H9 (cell line): ENCODE data around the gene SEMA3F. TPM values are rescaled to one million over a fixed set of nuclear protein-coding genes. Genes with fewer than 3 reads are reported as not detected.

Experiments used
- DNase-seq: peaks from one replicate; pipeline ENCODE4 v3.0.0-alpha.2; 2017
- H2AFZ ChIP-seq: one replicate; pipeline ENCODE4 v1.6.1; 2013; ENCODE audit warnings: mild to moderate bottlenecking, low read length, control low read depth, moderate library complexity
- H2AK5ac ChIP-seq: 2 replicates; pipeline ENCODE4 v1.6.1; 2013; ENCODE audit warnings: low read length, control low read depth, mixed read lengths; ENCODE audit not compliant: insufficient read length
- H2BK120ac ChIP-seq: one replicate; pipeline ENCODE4 v1.6.1; 2013; ENCODE audit warnings: low read depth, mild to moderate bottlenecking, low read length, control low read depth, inconsistent platforms; ENCODE audit not compliant: poor library complexity, severe bottlenecking
- H2BK12ac ChIP-seq: 2 replicates; pipeline ENCODE4 v1.6.1; 2013; ENCODE audit warnings: low read length, control low read depth, mixed read lengths, low read depth; ENCODE audit not compliant: insufficient read length
- H2BK15ac ChIP-seq: 2 replicates; pipeline ENCODE4 v1.6.1; 2013; ENCODE audit warnings: low read depth, low read length, control low read depth
- H2BK20ac ChIP-seq: one replicate; pipeline ENCODE4 v1.6.1; 2013; ENCODE audit warnings: low read depth, mild to moderate bottlenecking, low read length, control low read depth, inconsistent platforms; ENCODE audit not compliant: poor library complexity, severe bottlenecking
- H2BK5ac ChIP-seq: 2 replicates; pipeline ENCODE4 v1.6.1; 2013; ENCODE audit warnings: low read length, control low read depth, mixed read lengths; ENCODE audit not compliant: insufficient read length
- H3K14ac ChIP-seq: 2 replicates; pipeline ENCODE4 v1.6.1; 2013; ENCODE audit warnings: low read length, control low read depth; ENCODE audit not compliant: insufficient read depth
- H3K18ac ChIP-seq: 2 replicates; pipeline ENCODE4 v1.6.1; 2013; ENCODE audit warnings: low read depth, mild to moderate bottlenecking, mixed read lengths, low read length, control low read depth; ENCODE audit not compliant: insufficient read length
- H3K23ac ChIP-seq: 2 replicates; pipeline ENCODE4 v1.6.1; 2013; ENCODE audit warnings: low read length, control low read depth, mixed read lengths, low read depth; ENCODE audit not compliant: insufficient read length
- H3K23me2 ChIP-seq: 2 replicates; pipeline ENCODE4 v1.6.1; 2013; ENCODE audit warnings: low read depth, mild to moderate bottlenecking, mixed read lengths, low read length, control low read depth; ENCODE audit not compliant: insufficient read length, poor library complexity, severe bottlenecking
- H3K27ac ChIP-seq: 2 replicates; pipeline ENCODE4 v1.5.1; 2013; ENCODE audit warnings: low read length, control low read depth, mixed read lengths, low read depth; ENCODE audit not compliant: insufficient read length
- H3K27me3 ChIP-seq: 2 replicates; pipeline ENCODE4 v1.6.1; 2013; ENCODE audit warnings: low read length, control low read depth, inconsistent platforms; ENCODE audit not compliant: insufficient read depth
- H3K4ac ChIP-seq: 2 replicates; pipeline ENCODE4 v1.6.1; 2013; ENCODE audit warnings: low read depth, mild to moderate bottlenecking, control low read depth, inconsistent platforms, low read length, moderate library complexity
- H3K4me1 ChIP-seq: 2 replicates; pipeline ENCODE4 v1.6.1; 2013; ENCODE audit warnings: low read length, control low read depth, inconsistent platforms; ENCODE audit not compliant: insufficient read depth
- H3K4me2 ChIP-seq: 2 replicates; pipeline ENCODE4 v1.6.1; 2013; ENCODE audit warnings: low read length, control low read depth, mixed read lengths; ENCODE audit not compliant: insufficient read length, insufficient read depth
- H3K56ac ChIP-seq: 2 replicates; pipeline ENCODE4 v1.6.1; 2013; ENCODE audit warnings: low read depth, mild to moderate bottlenecking, mixed read lengths, low read length, control low read depth; ENCODE audit not compliant: insufficient read length
- H3K79me1 ChIP-seq: 2 replicates; pipeline ENCODE4 v1.6.1; 2013; ENCODE audit warnings: low read depth, mild to moderate bottlenecking, moderate library complexity, low read length, control low read depth, inconsistent platforms; ENCODE audit not compliant: insufficient read depth, poor library complexity, severe bottlenecking
- H3K79me2 ChIP-seq: 2 replicates; pipeline ENCODE4 v1.6.1; 2013; ENCODE audit warnings: low read length, control low read depth, inconsistent platforms; ENCODE audit not compliant: insufficient read depth
- H3K9ac ChIP-seq: 2 replicates; pipeline ENCODE4 v1.6.1; 2013; ENCODE audit warnings: low read length, control low read depth, mixed read lengths; ENCODE audit not compliant: insufficient read length; ENCODE audit errors: extremely low read depth
- H3K9me3 ChIP-seq: one replicate; pipeline ENCODE4 v1.6.1; 2013; ENCODE audit warnings: low read depth, low read length, inconsistent platforms; ENCODE audit not compliant: control insufficient read depth
- H3T11ph ChIP-seq: one replicate; pipeline ENCODE4 v1.6.1; 2013; ENCODE audit warnings: mild to moderate bottlenecking, low read length, control low read depth, inconsistent platforms
- H4K20me1 ChIP-seq: one replicate; pipeline ENCODE4 v1.6.1; 2013; ENCODE audit not compliant: control insufficient read depth, insufficient read length, insufficient read depth
- H4K5ac ChIP-seq: 2 replicates; pipeline ENCODE4 v1.6.1; 2013; ENCODE audit warnings: low read depth, mild to moderate bottlenecking, mixed read lengths, low read length, control low read depth; ENCODE audit not compliant: insufficient read length
- H4K8ac ChIP-seq: replicated peaks from 2 replicates; pipeline ENCODE4 v1.6.1; 2013; ENCODE audit warnings: low read length, control low read depth, mixed read lengths, low read depth; ENCODE audit not compliant: insufficient read length
- H4K91ac ChIP-seq: 2 replicates; pipeline ENCODE4 v1.6.1; 2013; ENCODE audit warnings: low read depth, mild to moderate bottlenecking, moderate library complexity, mixed read lengths, low read length, control low read depth; ENCODE audit not compliant: insufficient read length
- H3K27ac Mint-ChIP-seq, 3 experiments: 2 replicates in 2 of 3; 3 replicates in 1 of 3; pipeline ENCODE4 v1.8.0; 2020 to 2021; ENCODE audit warnings: mixed read lengths in 3 of 3, mild to moderate bottlenecking in 1 of 3, moderate library complexity in 1 of 3
- H3K27me3 Mint-ChIP-seq: 2 replicates; pipeline ENCODE4 v1.8.0; 2021; ENCODE audit warnings: low read depth, mild to moderate bottlenecking, moderate library complexity, mixed read lengths
- H3K36me3 Mint-ChIP-seq, 3 experiments: 2 replicates in 2 of 3; 3 replicates in 1 of 3; pipeline ENCODE4 v1.8.0; 2020 to 2021; ENCODE audit warnings: low read depth in 3 of 3, mixed read lengths in 3 of 3; ENCODE audit not compliant: insufficient read depth in 1 of 3
- H3K4me1 Mint-ChIP-seq, 2 experiments: 2 replicates each; pipeline ENCODE4 v1.8.0; 2020; ENCODE audit warnings: mixed read lengths in 2 of 2
- H3K4me3 Mint-ChIP-seq, 2 experiments: 2 replicates in 1 of 2; 3 replicates in 1 of 2; pipeline ENCODE4 v1.8.0; 2020 to 2021; ENCODE audit warnings: mild to moderate bottlenecking in 2 of 2, mixed read lengths in 2 of 2, moderate library complexity in 1 of 2
- H3K9me3 Mint-ChIP-seq, 2 experiments: 2 replicates in 1 of 2; 3 replicates in 1 of 2; pipeline ENCODE4 v1.8.0; 2020; ENCODE audit warnings: mild to moderate bottlenecking in 2 of 2, mixed read lengths in 2 of 2, moderate library complexity in 1 of 2
- WGBS: extraction: QIAGEN DNeasy Blood & Tissue Kit; methylation state at CpG from one replicate; pipeline ENCODE4 v1.1.7; 2013; ENCODE audit warnings: missing lambda C conversion rate, low lambda C conversion rate, mixed read lengths; ENCODE audit not compliant: insufficient read length; ENCODE audit errors: extremely low coverage; 5-methylcytosine and 5-hydroxymethylcytosine counted together
- total RNA-seq: library from RNA; stranded (reverse); gene quantifications from 2 replicates; pipeline ENCODE4 v1.2.1, GENCODE V29; 2021
- TF ChIP-seq, protein P1 (sequence below): fragments of 200-600 bp; sonication (generic); conservative IDR thresholded peaks from 3 replicates; pipeline ENCODE4 v1.8.0; 2021; ENCODE audit warnings: antibody characterized with exemption, mild to moderate bottlenecking

Gene SEMA3F
- total RNA-seq, 1 experiment from 2014 or later = 14.3 TPM

DNA sequence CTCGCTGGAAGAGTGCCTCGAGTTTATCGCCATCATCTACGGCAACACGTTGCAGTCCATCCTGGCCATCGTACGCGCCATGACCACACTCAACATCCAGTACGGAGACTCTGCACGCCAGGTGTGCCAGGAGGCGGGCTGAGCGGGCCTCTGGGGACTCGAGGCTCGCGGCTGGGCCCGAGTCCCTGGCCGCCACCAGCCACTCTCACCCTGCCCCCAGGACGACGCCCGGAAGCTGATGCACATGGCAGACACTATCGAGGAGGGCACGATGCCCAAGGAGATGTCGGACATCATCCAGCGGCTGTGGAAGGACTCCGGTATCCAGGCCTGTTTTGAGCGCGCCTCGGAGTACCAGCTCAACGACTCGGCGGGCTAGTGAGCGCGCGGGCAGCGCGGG lies 38.2 kb downstream of the SEMA3F start:
- peaks cover 39% of the 10 kb centered on the region for H3K27me3 Mint-ChIP-seq
- TF ChIP-seq, protein P1, sequence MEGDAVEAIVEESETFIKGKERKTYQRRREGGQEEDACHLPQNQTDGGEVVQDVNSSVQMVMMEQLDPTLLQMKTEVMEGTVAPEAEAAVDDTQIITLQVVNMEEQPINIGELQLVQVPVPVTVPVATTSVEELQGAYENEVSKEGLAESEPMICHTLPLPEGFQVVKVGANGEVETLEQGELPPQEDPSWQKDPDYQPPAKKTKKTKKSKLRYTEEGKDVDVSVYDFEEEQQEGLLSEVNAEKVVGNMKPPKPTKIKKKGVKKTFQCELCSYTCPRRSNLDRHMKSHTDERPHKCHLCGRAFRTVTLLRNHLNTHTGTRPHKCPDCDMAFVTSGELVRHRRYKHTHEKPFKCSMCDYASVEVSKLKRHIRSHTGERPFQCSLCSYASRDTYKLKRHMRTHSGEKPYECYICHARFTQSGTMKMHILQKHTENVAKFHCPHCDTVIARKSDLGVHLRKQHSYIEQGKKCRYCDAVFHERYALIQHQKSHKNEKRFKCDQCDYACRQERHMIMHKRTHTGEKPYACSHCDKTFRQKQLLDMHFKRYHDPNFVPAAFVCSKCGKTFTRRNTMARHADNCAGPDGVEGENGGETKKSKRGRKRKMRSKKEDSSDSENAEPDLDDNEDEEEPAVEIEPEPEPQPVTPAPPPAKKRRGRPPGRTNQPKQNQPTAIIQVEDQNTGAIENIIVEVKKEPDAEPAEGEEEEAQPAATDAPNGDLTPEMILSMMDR = no peak
- no peak for DNase-seq
- H4K20me1 ChIP-seq = no peaks in the 10 kb centered on the region
- no peak overlapping the region for H3K18ac ChIP-seq
- H3K23ac ChIP-seq = no peak overlapping the region
- H3K56ac ChIP-seq = no peak overlapping the region
- H3K27me3 ChIP-seq = no peaks in the 10 kb centered on the region; the same call in 1 of the 2 replicates
- no peak overlapping the region for H4K5ac ChIP-seq
- H2BK15ac ChIP-seq = no peak overlapping the region
- no peaks in the 10 kb centered on the region for H3K23me2 ChIP-seq
- H2BK12ac ChIP-seq = no peak overlapping the region
- H3K9me3 Mint-ChIP-seq = no peaks in the 10 kb centered on the region
- H3K9me3 ChIP-seq = no peaks in the 10 kb centered on the region
- H3K36me3 Mint-ChIP-seq = no peaks in the 10 kb centered on the region
- no peak overlapping the region for H2AFZ ChIP-seq
- no peak overlapping the region for H2BK20ac ChIP-seq
- no peaks in the 10 kb centered on the region for H3K79me1 ChIP-seq
- H2BK120ac ChIP-seq = no peak overlapping the region
- H3K4me2 ChIP-seq = no peak overlapping the region
- no peaks in the 10 kb centered on the region for H3K79me2 ChIP-seq
- no peak overlapping the region for H2BK5ac ChIP-seq
- no peak overlapping the region for H3K4me3 Mint-ChIP-seq
- H3K4me1 Mint-ChIP-seq = peaks cover 7 to 16% of the 10 kb centered on the region in 2 experiments
- no peak overlapping the region for H2AK5ac ChIP-seq
- no peak overlapping the region for H3K27ac ChIP-seq
- no peak overlapping the region for H3T11ph ChIP-seq
- no peak overlapping the region for H3K27ac Mint-ChIP-seq
- H3K4ac ChIP-seq = no peak overlapping the region
- no peak overlapping the region for H3K9ac ChIP-seq
- H4K91ac ChIP-seq = no peak overlapping the region
- no peak overlapping the region for H4K8ac ChIP-seq
- no CpG with 5 or more reads among the region's 36 CpGs for WGBS
- no peaks in the 10 kb centered on the region for H3K4me1 ChIP-seq
- no peak overlapping the region for H3K14ac ChIP-seq
